Stimulated activated CD4-positive, alpha-beta T cell treated with anti-CD3 and anti-CD28 coated beads, Interleukin-12 subunit alpha, Interleukin-12 subunit beta, amount 100 ng/mL, for 48 hours (primary cell): ENCODE measurements around the gene CDYL2.

ENCODE experiments used
- DNase-seq, 3 donors: peaks; one replicate each; pipeline ENCODE4 v3.0.0-alpha.2; 2020; ENCODE audit warnings: low read depth in 2 of 3, low spot score in 1 of 3

Gene CDYL2

GRCh38 chr16:80707686-80708085 is 96.7 kb downstream of the CDYL2 start:
- no peak for DNase-seq

DNA sequence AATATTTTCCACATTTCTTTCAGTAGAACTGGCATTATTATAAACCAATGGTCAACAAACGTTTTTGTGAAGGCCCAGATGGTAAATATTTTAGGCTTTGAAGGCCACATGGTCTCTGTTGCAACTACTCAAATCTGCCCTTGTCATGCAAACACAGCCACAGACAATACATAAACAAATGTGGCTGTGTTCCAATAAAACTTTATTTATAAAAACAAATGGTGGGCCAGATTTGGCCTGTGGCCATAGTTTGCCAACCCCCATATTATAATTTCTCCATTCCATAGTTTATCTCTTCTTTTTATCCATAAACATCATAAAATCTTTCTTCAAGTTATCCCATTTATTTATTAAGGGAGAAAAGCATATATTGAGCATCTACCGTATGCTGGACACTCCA is 98.8 kb downstream of the CDYL2 start:
- DNase-seq = no peak

GRCh38 chr16:80704751-80705505 is 99.5 kb downstream of the CDYL2 start:
- no peak for DNase-seq

- no peak for DNase-seq
Observed at GRCh38 chr16:80703131-80704071, 101.0 kb downstream of the CDYL2 start.

DNA sequence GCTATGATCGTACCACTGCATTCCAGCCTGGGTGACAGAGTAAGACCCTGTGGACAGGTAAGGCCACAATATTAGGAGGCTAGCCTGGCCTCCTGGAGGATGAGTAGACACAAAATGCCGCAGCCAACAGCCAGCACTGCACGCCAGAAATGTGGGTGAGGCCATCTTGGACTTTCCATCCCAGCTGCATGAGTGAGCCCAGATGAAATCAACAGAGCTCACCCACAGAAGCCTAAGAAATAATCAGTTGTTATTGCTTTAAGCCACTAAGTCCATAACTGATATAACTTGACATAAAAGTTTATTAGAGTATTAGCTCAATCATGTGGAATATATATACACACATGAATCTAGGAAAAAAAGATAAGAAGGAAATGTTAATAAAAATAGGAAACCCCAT is 101.7 kb downstream of the CDYL2 start:
- no peak for DNase-seq

- DNase-seq = no peak
Observed at GRCh38 chr16:80700558-80700957, 103.8 kb downstream of the CDYL2 start.

GRCh38 chr16:80695020-80695419 is 109.4 kb downstream of the CDYL2 start:
- no peak for DNase-seq

DNA sequence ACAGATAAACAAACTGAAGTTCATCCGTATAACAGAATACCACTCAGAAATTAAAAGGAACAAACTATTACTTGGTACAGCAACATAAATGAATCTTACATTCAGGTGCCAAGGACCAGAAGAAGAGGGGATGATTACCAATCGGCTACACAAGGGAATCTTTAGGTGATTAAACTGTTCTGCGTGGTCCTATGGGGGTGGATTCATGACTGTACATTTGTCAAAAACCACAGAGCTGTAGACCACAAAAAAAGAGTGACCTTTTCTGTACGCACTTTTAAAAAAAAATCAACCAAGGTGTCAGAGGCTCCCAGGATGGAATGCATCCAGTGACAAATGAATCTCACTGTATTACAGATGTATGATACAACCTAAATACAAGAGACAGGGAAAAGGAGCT is 110.8 kb downstream of the CDYL2 start:
- no peak for DNase-seq

GRCh38 chr16:80692270-80692669 is 112.1 kb downstream of the CDYL2 start:
- no peak for DNase-seq

DNA sequence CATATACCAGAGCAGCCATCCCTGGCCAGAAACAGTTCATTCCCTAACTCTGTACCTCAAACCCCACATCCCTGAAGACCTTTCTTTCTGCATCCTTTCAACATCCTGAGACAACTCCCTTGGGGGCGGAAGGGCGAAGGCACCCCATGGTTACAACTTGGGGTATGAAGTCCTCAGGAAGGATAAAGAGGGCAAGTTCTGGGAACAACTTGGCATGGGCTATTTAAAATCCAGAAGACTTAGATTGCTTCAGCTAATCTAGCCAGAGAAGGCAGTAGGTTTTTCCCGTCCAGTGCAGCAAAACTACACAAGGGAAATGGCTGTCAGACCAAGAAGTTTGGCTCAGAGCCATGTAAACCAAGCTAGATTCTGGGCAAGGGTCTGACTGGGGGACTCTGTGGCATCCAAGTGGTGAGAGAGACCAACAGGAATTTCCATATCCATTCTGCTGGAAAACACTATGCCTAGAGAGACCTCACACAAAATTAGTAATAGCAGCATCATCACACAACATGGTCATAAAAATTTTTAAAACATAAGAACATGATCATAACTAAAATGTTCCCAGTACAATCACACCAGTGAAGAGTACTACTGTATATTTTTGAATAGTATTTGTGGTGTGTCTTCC is 113.2 kb downstream of the CDYL2 start:
- DNase-seq = no peak

DNA sequence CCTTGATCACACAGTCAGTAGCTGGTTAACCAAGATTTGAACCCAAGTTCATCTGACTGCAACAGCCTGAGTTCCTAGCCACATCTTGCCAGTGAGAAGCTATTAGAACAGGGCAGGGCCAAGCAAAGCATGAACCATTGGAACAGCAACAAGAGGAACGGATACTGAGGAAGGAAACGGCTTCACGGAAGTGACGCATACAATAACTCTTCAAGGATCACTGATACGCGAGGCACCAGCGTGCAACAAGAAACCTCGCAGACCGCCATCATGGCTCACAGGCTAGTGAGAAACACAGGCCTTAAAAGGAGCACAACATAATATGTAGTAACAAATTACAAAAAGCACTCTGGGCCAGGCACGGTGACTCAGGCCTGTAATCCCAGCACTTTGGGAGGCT is 114.9 kb downstream of the CDYL2 start:
- no peak for DNase-seq

GRCh38 chr16:80687606-80688005 is 116.8 kb downstream of the CDYL2 start:
- no peak for DNase-seq

- no peak for DNase-seq
Observed at GRCh38 chr16:80684906-80685305, 119.5 kb downstream of the CDYL2 start.

DNA sequence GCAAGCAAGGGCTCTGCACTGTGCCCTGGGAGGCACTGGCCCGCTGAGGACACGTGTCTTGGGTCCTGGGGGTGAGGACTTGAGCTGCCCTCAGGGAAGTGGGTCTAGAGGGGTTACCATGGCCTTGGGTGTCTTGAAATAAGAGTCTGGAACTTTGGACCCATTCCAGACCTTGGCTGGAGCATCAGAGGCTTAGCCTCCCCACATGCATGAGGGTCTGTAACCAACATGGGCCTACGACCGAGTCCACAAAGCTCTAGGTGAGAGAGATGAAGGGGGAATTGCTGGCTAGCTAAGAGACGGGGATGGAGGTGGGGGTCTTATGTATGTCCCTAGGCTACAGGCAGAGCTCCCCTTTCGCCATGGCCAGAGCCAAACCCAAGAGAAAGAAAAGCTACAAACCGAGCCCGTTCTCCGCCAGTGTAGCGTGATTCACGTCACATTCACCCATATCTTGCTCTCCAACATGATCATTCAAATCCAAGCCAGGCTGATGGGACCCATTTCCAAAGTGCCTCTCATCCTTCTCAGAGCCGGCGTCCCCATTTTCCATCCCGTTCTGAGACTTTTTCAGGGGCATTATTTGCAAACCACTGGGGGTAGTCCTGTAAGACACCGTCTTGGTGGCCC is 120.1 kb downstream of the CDYL2 start:
- no peak for DNase-seq

DNA sequence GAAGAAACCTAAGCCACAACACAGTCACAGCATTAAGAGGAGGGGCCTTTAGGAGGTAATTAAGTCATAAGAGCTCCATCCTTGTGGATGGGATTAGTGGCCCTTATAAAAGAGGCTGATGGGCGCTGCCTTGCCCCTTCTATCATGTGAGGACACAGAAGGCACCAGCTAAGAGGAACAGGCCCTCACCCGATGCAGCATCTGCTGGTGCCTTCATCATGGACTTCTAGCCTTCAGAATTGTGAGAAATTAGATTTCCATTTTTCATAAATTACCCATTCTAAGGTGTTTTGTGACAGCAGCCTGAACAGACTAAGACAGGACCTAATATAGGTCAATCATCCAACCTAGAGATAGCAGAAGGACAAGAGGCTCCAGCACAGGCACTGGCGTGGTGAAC is 120.8 kb downstream of the CDYL2 start:
- no peak for DNase-seq

GRCh38 chr16:80682421-80683070 is 121.9 kb downstream of the CDYL2 start:
- no peak for DNase-seq

DNA sequence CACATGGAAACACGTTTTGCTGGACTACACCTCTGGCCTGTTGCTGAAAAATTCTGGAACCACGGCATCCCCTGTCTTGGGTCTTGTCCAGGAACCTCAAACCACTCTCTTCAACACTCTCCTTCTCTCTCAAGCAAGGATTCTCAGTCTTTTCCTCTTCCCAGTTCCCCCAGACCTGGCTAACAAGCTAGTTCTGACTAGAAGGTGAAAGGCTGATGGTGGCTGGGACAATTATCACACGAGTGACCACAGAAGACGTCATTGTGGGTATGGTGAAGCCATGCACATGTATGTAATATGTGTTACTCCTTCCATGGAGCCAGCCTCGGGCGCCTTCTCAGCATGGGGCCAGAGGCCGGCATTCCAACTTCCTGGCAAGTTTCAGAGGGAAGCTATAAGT is 123.0 kb downstream of the CDYL2 start:
- no peak for DNase-seq

- DNase-seq = no peak
Observed at GRCh38 chr16:80680839-80681238, 123.6 kb downstream of the CDYL2 start.

DNA sequence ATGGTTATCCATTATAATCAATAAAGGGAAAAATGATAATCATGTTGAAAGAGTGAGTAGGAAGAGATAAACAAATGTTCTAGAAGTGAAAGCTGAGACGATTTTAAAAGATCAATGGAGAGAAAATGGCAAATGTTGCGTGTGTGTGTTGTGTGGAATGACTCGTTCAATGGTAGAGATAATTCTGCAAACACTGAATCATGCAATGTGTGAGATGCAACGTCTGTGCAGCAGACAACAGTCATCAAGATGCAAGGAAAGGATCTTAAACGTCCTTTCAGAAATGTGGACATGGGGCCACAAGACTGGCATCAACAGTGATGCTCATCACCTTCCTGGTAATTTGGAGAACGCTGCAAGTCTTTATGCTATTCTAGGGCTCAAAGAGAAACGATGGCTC is 124.4 kb downstream of the CDYL2 start:
- DNase-seq = no peak

GRCh38 chr16:80674884-80675283 is 129.5 kb downstream of the CDYL2 start:
- no peak for DNase-seq

DNA sequence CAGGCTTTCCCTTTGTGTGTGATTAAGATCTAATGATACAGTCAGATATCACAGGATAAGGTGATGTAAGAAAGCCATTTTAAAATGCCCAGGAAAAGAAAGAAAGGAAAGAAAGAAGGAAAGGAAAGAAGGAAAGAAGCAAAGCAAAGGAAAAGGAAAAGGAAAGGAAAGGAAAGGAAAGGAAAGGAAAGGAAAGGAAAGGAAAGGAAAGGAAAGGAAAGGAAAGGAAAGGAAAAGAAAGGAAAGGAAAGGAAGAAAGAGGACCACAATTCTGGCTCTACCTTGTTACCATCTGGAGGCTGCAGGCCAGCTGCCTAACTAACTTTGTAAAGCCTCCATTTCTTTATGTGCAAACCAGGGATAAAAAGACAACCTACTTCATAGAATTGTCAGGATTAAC is 132.0 kb downstream of the CDYL2 start:
- DNase-seq = no peak
